Caco-2 (cell line): ENCODE results near the gene SLC28A1. TPM values are rescaled to one million over a fixed set of nuclear protein-coding genes. Genes with fewer than 3 reads are reported as not detected.
A peak's percentile ranks its signal among the peaks of the same experiment; 100 is the strongest.

Source experiments
- BruUV-seq: library from RNA; stranded (reverse); fragments of 400-500 nt; replicated peaks from 2 replicates; lab custom pipeline; 2021; lab: Mats Ljungman, UMichigan
- CTCF ChIA-PET: fragments of 300-600 bp; sonication (Branson Sonifier 250); formaldehyde crosslinking; loops from one replicate; lab custom pipeline; 2022; ENCODE audit warnings: antibody characterized with exemption; lab: Charles Lee
- POLR2A ChIA-PET: fragments of 300-600 bp; sonication (Branson Sonifier 250); formaldehyde crosslinking; loops from one replicate; lab custom pipeline; 2022; ENCODE audit warnings: antibody characterized with exemption; lab: Charles Lee
- DNase-seq, 2 experiments: peaks; one replicate each; pipeline versions ENCODE4 v3.0.0 to v3.0.0-alpha.2; 2020 to 2022
- H3K27me3 ChIP-seq: replicated peaks from 2 replicates; pipeline ENCODE4 v1.6.0; 2011; ENCODE audit warnings: low read length; ENCODE audit not compliant: control insufficient read depth, insufficient read depth
- H3K36me3 ChIP-seq: 2 replicates; pipeline ENCODE4 v1.5.1; 2011; ENCODE audit warnings: low read length; ENCODE audit not compliant: control insufficient read depth, insufficient read depth
- H3K4me1 ChIP-seq: fragments of 250-450 bp; sonication (Bioruptor Pico); 2 replicates; pipeline ENCODE4 v1.5.1; 2020; ENCODE audit warnings: mild to moderate bottlenecking
- H3K4me3 ChIP-seq: 2 replicates; pipeline ENCODE4 v1.5.1; 2011; ENCODE audit warnings: low read depth, mild to moderate bottlenecking, control low read depth, low read length
- H3K9me3 ChIP-seq: fragments of 250-450 bp; sonication (Bioruptor Pico); 2 replicates; pipeline ENCODE4 v1.5.1; 2020; ENCODE audit warnings: mild to moderate bottlenecking, moderate library complexity
- H3K27ac Mint-ChIP-seq: one replicate; pipeline ENCODE4 v1.8.0; 2022; ENCODE audit warnings: mixed read lengths; ENCODE audit not compliant: unreplicated experiment
- H3K27me3 Mint-ChIP-seq: one replicate; pipeline ENCODE4 v1.8.0; 2022; ENCODE audit warnings: mixed read lengths; ENCODE audit not compliant: insufficient read depth, unreplicated experiment
- H3K36me3 Mint-ChIP-seq: one replicate; pipeline ENCODE4 v1.8.0; 2022; ENCODE audit warnings: mild to moderate bottlenecking, mixed read lengths; ENCODE audit not compliant: insufficient read depth, unreplicated experiment
- H3K4me1 Mint-ChIP-seq: one replicate; pipeline ENCODE4 v1.8.0; 2022; ENCODE audit warnings: low read depth, mixed read lengths; ENCODE audit not compliant: unreplicated experiment
- H3K4me3 Mint-ChIP-seq: one replicate; pipeline ENCODE4 v1.8.0; 2022; ENCODE audit warnings: mild to moderate bottlenecking, moderate library complexity, mixed read lengths; ENCODE audit not compliant: unreplicated experiment
- H3K9me3 Mint-ChIP-seq: one replicate; pipeline ENCODE4 v1.8.0; 2022; ENCODE audit warnings: mixed read lengths; ENCODE audit not compliant: unreplicated experiment
- CTCF ChIP-seq, 2 experiments: fragments of 200-600 bp in 1 of 2; IDR thresholded peaks; 1 replicate in 1 of 2; 2 replicates in 1 of 2; pipeline versions ENCODE4 v1.5.1 to v1.8.0; 2011 to 2022; ENCODE audit warnings: antibody characterized with exemption in 1 of 2, control low read depth in 1 of 2, inconsistent platforms in 1 of 2, low read depth in 1 of 2, low read length in 1 of 2, mild to moderate bottlenecking in 1 of 2, moderate library complexity in 1 of 2; ENCODE audit not compliant: insufficient read depth in 1 of 2, severe bottlenecking in 1 of 2, unreplicated experiment in 1 of 2
- intact Hi-C: fragments of 100-400 bp; cut with micrococcal nuclease; formaldehyde crosslinking; loops from one replicate; pipeline ENCODE4 v1.10.0; 2022; ENCODE audit not compliant: unreplicated experiment
- total RNA-seq: library from RNA; stranded (reverse); gene quantifications from 2 replicates; pipeline ENCODE4 v1.2.3, GENCODE V29; 2022

The SLC28A1 gene
- total RNA-seq, 1 experiment from 2014 or later: not detected

DNA sequence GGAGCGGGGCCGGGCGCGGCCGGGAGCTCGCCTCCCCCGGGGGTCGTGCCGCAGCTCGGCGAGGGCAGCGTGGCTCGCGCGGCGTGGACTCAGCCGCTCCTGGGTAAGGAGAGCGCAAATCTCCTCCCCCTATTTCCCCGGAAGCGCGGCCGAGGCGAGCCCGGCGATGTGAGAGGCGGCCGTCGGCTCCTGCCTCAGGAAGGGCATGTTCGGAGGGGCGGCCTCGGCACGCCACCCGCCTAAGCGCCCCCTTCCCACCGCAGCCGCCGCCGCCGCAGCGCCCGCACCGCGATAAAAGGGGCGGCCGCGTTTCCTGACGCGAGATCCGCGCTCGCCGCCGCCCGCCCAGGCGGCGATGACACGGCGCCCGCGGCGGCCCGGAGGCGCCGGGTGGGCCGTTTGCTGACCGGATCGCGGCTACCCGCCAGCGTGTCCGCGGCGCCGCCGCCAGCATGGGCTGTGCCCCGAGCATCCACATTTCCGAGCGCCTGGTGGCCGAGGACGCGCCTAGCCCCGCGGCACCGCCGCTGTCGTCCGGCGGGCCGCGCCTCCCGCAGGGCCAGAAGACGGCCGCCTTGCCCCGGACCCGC, 97.3 kb downstream of the SLC28A1 start, which contains the start of gene PDE8A:
PDE8A (plus strand) TSS at position 146 of the 590 bp plus-strand sequence; CDS start at position 453, 307 bp downstream.
- H3K27ac Mint-ChIP-seq: peak within 1 kb of the TSS; percentile 91
- TF ChIP-seq CTCF (IDR thresholded peaks at IDR 0.05; ENCODE audit: insufficient read depth in 1 of 2, low read depth in 1 of 2, low read length in 1 of 2, severe bottlenecking in 1 of 2, unreplicated experiment in 1 of 2): no peak
- Histone ChIP-seq H3K9me3 (no peaks in the 10 kb centered on the region), H3K36me3 (no peaks in the 10 kb centered on the region), H3K4me1 (0 out of 2 replicates have a peak, but pooled peaks cover 8% of the 10 kb centered on the region), H3K27me3 (no peaks in the 10 kb centered on the region), H3K4me3 (peak within 1 kb of the TSS; percentile 86)
- no peaks in the 10 kb centered on the region for H3K27me3 Mint-ChIP-seq
- ChIA-PET CTCF (interaction anchor here (1.0 to 2.0 kb wide), 2 partner anchors 27 to 29 kb away, joined by 4 to 7 read pairs; no protein-coding TSS in a partner anchor), POLR2A (interaction anchor here (0.6 kb wide), 2 partner anchors 12 to 491 kb away, joined by 4 to 6 read pairs; no protein-coding TSS in a partner anchor)
- peak in 1 of 2 experiments; percentile 44 for DNase-seq
- no TSS peak for BruUV-seq
- intact Hi-C loops: loop anchor here (1.0 to 2.0 kb wide), 2 partner anchors 28 to 229 kb away; no protein-coding TSS in a partner anchor
- no peaks in the 10 kb centered on the region for H3K9me3 Mint-ChIP-seq
- H3K4me1 Mint-ChIP-seq: no peaks in the 10 kb centered on the region
- H3K4me3 Mint-ChIP-seq: peak within 1 kb of the TSS; percentile 92
- H3K36me3 Mint-ChIP-seq: peaks cover 16% of the 10 kb centered on the region

DNA sequence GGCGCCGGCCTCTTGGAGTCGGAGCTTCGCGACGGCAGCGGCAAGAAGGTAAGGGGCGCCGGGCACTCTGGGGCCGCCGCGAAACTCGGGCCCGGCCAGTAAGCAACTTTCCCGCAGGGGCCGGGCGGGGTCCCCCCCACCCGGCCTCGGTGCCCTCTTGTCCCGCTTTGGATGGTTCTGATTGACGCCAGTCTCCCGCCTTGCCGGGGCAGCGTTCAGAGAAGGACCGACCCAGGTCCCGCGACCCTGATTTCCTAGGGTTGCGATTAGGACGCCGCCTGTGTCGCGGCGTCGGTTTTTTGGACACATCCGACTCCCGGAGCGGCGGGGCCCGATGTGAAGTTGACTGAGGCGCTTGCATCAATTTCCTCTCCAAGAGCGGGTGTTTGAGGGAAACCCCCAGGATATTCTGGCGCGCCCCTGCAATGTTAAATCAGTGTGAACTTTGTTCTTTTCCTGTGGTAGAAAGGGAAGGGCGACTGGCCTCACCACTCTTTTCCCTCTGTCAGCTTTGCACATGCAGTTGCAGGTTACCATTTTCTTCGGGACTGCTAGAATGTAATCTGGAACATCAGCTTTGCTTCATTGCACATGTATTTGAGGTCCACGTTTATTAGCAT, 97.9 kb downstream of the SLC28A1 start:
- Histone ChIP-seq H3K9me3 (no peaks in the 10 kb centered on the region), H3K4me3 (peak overlapping the region; percentile 86), H3K27me3 (no peaks in the 10 kb centered on the region), H3K4me1 (0 out of 2 replicates have a peak, but pooled peaks cover 8% of the 10 kb centered on the region), H3K36me3 (no peaks in the 10 kb centered on the region)
- no peak for TF ChIP-seq CTCF (IDR thresholded peaks at IDR 0.05; ENCODE audit: insufficient read depth in 1 of 2, low read depth in 1 of 2, low read length in 1 of 2, severe bottlenecking in 1 of 2, unreplicated experiment in 1 of 2)
- ChIA-PET POLR2A (interaction anchor here (0.6 kb wide), 1 partner anchor 12 kb away, joined by 4 read pairs; no protein-coding TSS in a partner anchor), CTCF (no interaction called here)
- Mint-ChIP-seq H3K4me1 (no peaks in the 10 kb centered on the region), H3K27me3 (no peaks in the 10 kb centered on the region), H3K27ac (peak overlapping the region; percentile 70), H3K4me3 (peak overlapping the region; percentile 92), H3K9me3 (no peaks in the 10 kb centered on the region), H3K36me3 (peaks cover 16% of the 10 kb centered on the region)
- no TSS peak for BruUV-seq
- peak; percentile 48 to 58 for DNase-seq
- intact Hi-C loops: loop anchor here (1.0 kb wide), 1 partner anchor 28 kb away; no protein-coding TSS in a partner anchor

DNA sequence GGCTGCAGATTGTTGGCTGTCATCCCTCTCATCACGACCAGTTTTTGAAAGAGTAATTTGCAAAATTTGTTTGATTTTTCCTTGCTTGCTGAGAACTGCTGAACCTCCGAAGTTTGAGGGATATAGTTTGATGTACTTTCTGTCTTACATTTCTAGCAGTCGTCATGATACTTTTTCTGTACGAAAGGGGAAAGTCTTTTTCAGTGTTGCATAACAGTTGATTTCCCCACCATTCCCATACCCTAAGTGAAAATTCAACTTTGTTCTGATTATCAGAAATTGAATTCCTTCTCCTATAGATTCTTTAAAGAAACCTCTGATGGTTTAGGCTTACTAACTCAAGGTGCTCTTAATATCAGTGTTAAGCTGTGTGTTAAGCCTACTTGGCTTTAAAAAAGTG, 98.8 kb downstream of the SLC28A1 start:
- POLR2A ChIA-PET: no interaction called here
- peaks cover 16% of the 10 kb centered on the region for H3K36me3 Mint-ChIP-seq
- Histone ChIP-seq H3K9me3 (no peaks in the 10 kb centered on the region), H3K4me3 (peak overlapping the region; percentile 86), H3K27me3 (no peaks in the 10 kb centered on the region), H3K36me3 (no peaks in the 10 kb centered on the region), H3K4me1 (0 out of 2 replicates have a peak, but pooled peaks cover 8% of the 10 kb centered on the region)
- peak overlapping the region; percentile 92 for H3K4me3 Mint-ChIP-seq
- no peak for DNase-seq
- H3K27me3 Mint-ChIP-seq: no peaks in the 10 kb centered on the region
- CTCF ChIA-PET: no interaction called here
- peak overlapping the region; percentile 70 for H3K27ac Mint-ChIP-seq
- no TSS peak for BruUV-seq
- intact Hi-C loops: no loop called here
- TF ChIP-seq CTCF (IDR thresholded peaks at IDR 0.05; ENCODE audit: insufficient read depth in 1 of 2, low read depth in 1 of 2, low read length in 1 of 2, severe bottlenecking in 1 of 2, unreplicated experiment in 1 of 2): no peak
- H3K9me3 Mint-ChIP-seq: no peaks in the 10 kb centered on the region
- H3K4me1 Mint-ChIP-seq: no peaks in the 10 kb centered on the region
